K562 (cell line): ENCODE data around the gene MLLT6. TPM values are rescaled to one million over a fixed set of nuclear protein-coding genes. Genes with fewer than 3 reads are reported as not detected.

Experiments used
- ATAC-seq: fragments of 200-7000 bp; cut with Tn5 transposase; 3 replicates; pipeline ENCODE4 v1.9.1; 2020; ENCODE audit warnings: moderate library complexity
- BruUV-seq: library from RNA; stranded (reverse); fragments of 400-500 nt; replicated peaks from 2 replicates; lab custom pipeline; 2021; lab: Mats Ljungman, UMichigan
- CTCF ChIA-PET: fragments of 300-600 bp; formaldehyde crosslinking; extraction: SDS; loops from one replicate; lab custom pipeline; 2021; ENCODE audit warnings: low intra/inter-chr PET ratio; lab: Yijun Ruan, JAX
- POLR2A ChIA-PET: fragments of 300-600, 350-650 bp; sonication (Branson Sonifier 250); formaldehyde crosslinking; extraction: SDS; loops from one replicate; lab custom pipeline; 2021; ENCODE audit warnings: antibody characterized with exemption, inconsistent platforms; lab: Yijun Ruan, JAX
- DNase-seq, 4 experiments: peaks; one replicate each; pipeline versions ENCODE4 v3.0.0 to v3.0.0-alpha.2; 2011 to 2018; ENCODE audit warnings: low spot score in 3 of 4, mixed read lengths in 3 of 4; ENCODE audit errors: extremely low read depth in 1 of 4
- FAIRE-seq: peaks from 2 replicates; lab custom pipeline; 2011; peaks lifted over from hg19 to GRCh38; lab: Jason Lieb, UNC
- H2AFZ ChIP-seq: 2 replicates; pipeline ENCODE4 v1.6.0; 2011; ENCODE audit warnings: low read depth, low read length, control low read depth, inconsistent platforms
- H3K27ac ChIP-seq: fragments of 200-600 bp; 3 replicates; pipeline ENCODE4 v1.8.0; 2011; ENCODE audit warnings: low read depth, mild to moderate bottlenecking, control low read depth, inconsistent platforms, low read length, moderate library complexity, mixed read lengths; ENCODE audit errors: extremely low read depth
- H3K27me3 ChIP-seq, 2 experiments: fragments of 300-600 bp in 1 of 2; 2 replicates in 1 of 2; 3 replicates in 1 of 2; pipeline versions ENCODE4 v1.6.0 to v1.8.0; 2011; ENCODE audit warnings: inconsistent platforms in 2 of 2, low read length in 2 of 2, mild to moderate bottlenecking in 1 of 2, mixed read lengths in 1 of 2, moderate library complexity in 1 of 2; ENCODE audit not compliant: control insufficient read depth in 2 of 2, insufficient read depth in 2 of 2
- H3K36me3 ChIP-seq: fragments of 300-600 bp; 3 replicates; pipeline ENCODE4 v1.8.0; 2011; ENCODE audit warnings: mild to moderate bottlenecking, low read length, inconsistent platforms; ENCODE audit not compliant: control insufficient read depth, insufficient read depth
- H3K4me1 ChIP-seq, 2 experiments: fragments of 200-600 bp in 1 of 2; replicated peaks in 1 of 2; 2 replicates in 1 of 2; 3 replicates in 1 of 2; pipeline versions ENCODE4 v1.5.1 to v1.8.0; 2011; ENCODE audit warnings: inconsistent platforms in 2 of 2, low read length in 2 of 2, mild to moderate bottlenecking in 1 of 2, mixed read lengths in 1 of 2, moderate library complexity in 1 of 2; ENCODE audit not compliant: control insufficient read depth in 2 of 2, insufficient read depth in 2 of 2
- H3K4me2 ChIP-seq: 2 replicates; pipeline ENCODE4 v1.6.1; 2011; ENCODE audit warnings: low read length, control low read depth, inconsistent platforms, mixed read lengths; ENCODE audit not compliant: insufficient read depth
- H3K4me3 ChIP-seq: fragments of 200-600 bp; sonication (generic), shearing (Covaris generic); 2 replicates; pipeline ENCODE4 v1.5.1; 2016; ENCODE audit warnings: control low read depth, inconsistent platforms
- H3K79me2 ChIP-seq: fragments of 200-600 bp; 3 replicates; pipeline ENCODE4 v1.8.0; 2011; ENCODE audit warnings: low read length, inconsistent platforms; ENCODE audit not compliant: control insufficient read depth, insufficient read depth
- H3K9ac ChIP-seq, 2 experiments: 2 replicates each; pipeline versions ENCODE4 v1.6.0 to v1.6.1; 2011; ENCODE audit warnings: low read depth in 2 of 2, low read length in 2 of 2, control low read depth in 1 of 2, inconsistent platforms in 1 of 2, mild to moderate bottlenecking in 1 of 2, mixed read lengths in 1 of 2; ENCODE audit not compliant: insufficient read depth in 1 of 2
- H3K9me1 ChIP-seq: one replicate; pipeline ENCODE4 v1.6.0; 2011; ENCODE audit warnings: inconsistent platforms, mild to moderate bottlenecking, low read length, moderate library complexity; ENCODE audit not compliant: control insufficient read depth, insufficient read depth
- H3K9me3 ChIP-seq: replicated peaks from 2 replicates; pipeline ENCODE4 v1.5.1; 2011; ENCODE audit warnings: low read depth, low read length, inconsistent platforms; ENCODE audit not compliant: control insufficient read depth, insufficient read depth
- H4K20me1 ChIP-seq: replicated peaks from 2 replicates; pipeline ENCODE4 v1.6.1; 2011; ENCODE audit warnings: low read length, inconsistent platforms, mixed read lengths; ENCODE audit not compliant: control insufficient read depth, insufficient read depth
- BCOR ChIP-seq: fragments of 450-650 bp; IDR thresholded peaks from 2 replicates; pipeline ENCODE4 v1.6.1; 2016
- CUX1 ChIP-seq: fragments of 200-800 bp; sonication (Bioruptor generic); IDR thresholded peaks from 2 replicates; pipeline ENCODE4 v1.6.1; 2016; ENCODE audit warnings: missing genetic modification characterization, missing compliant biosample characterization
- GATAD2A ChIP-seq: fragments of 450-650 bp; IDR thresholded peaks from 2 replicates; pipeline ENCODE4 v1.6.1; 2017
- HDGF ChIP-seq: fragments of 450-650 bp; IDR thresholded peaks from 2 replicates; pipeline ENCODE4 v1.6.1; 2016
- MCM2 ChIP-seq: fragments of 450-650 bp; IDR thresholded peaks from 2 replicates; pipeline ENCODE4 v1.6.1; 2017; ENCODE audit warnings: low read depth, mild to moderate bottlenecking
- PHF8 ChIP-seq: fragments of 200-600 bp; sonication (generic); IDR thresholded peaks from 2 replicates; pipeline ENCODE4 v1.6.1; 2012; ENCODE audit warnings: mixed run types, mild to moderate bottlenecking, inconsistent platforms, low read length, moderate library complexity, borderline replicate concordance
- RFX1 ChIP-seq: fragments of 450-650 bp; IDR thresholded peaks from 2 replicates; pipeline ENCODE4 v1.6.1; 2016; ENCODE audit warnings: mild to moderate bottlenecking, moderate library complexity
- TEAD1 ChIP-seq, 2 experiments: fragments of 450-650 bp in 1 of 2; sonication (generic) in 1 of 2; formaldehyde crosslinking; IDR thresholded peaks; 2 replicates each; pipeline versions ENCODE4 v1.4.0 to v1.8.0; 2020 to 2022; ENCODE audit warnings: mild to moderate bottlenecking in 2 of 2, missing genetic modification reagents in 1 of 2
- TFE3 ChIP-seq: fragments of 450-650 bp; formaldehyde crosslinking; IDR thresholded peaks from 2 replicates; pipeline ENCODE4 v1.4.0; 2020; ENCODE audit warnings: mild to moderate bottlenecking, mixed read lengths
- ZNF197 ChIP-seq: fragments of 200-800 bp; sonication (Bioruptor generic); IDR thresholded peaks from 2 replicates; pipeline ENCODE4 v1.6.1; 2016; ENCODE audit warnings: low read depth, missing genetic modification characterization, missing compliant biosample characterization
- ZNF384 ChIP-seq: IDR thresholded peaks from 2 replicates; pipeline ENCODE4 v1.6.1; 2012; ENCODE audit warnings: low read depth, low read length, improper control_type of control experiment
- ZNF583 ChIP-seq: fragments of 250-450 bp; sonication (Bioruptor Pico); IDR thresholded peaks from 2 replicates; pipeline ENCODE4 v1.4.0; 2020
- ZNF77 ChIP-seq: fragments of 250-450 bp; sonication (Bioruptor Pico); IDR thresholded peaks from 2 replicates; pipeline ENCODE4 v1.5.0; 2020
- WGBS: fragments of 100-300 bp; shearing (Covaris generic); methylation state at CpG from one replicate; pipeline ENCODE4 v1.1.6; 2016; ENCODE audit warnings: low coverage, mixed read lengths; ENCODE audit not compliant: insufficient coverage; ENCODE audit errors: missing lambda C conversion rate; 5-methylcytosine and 5-hydroxymethylcytosine counted together
- in situ Hi-C: fragments of 300-500 bp; cut with MboI; formaldehyde crosslinking; loops from 4 replicates; pipeline ENCODE4 v1.15.0; 2018; ENCODE audit warnings: inconsistent platforms, mixed read lengths
- intact Hi-C: fragments of 100-400 bp; cut with micrococcal nuclease; formaldehyde crosslinking; loops from 2 replicates; pipeline ENCODE4 v1.14.2; 2022
- polyA plus RNA-seq, 8 experiments: library from polyadenylated mRNA; depleted of rRNA in 4 of 8; stranded (reverse) in 5 of 8; unstranded in 3 of 8; fragments of >200 nt; fragmentation: Nextera tagmentation in 2 of 8; fragmentation: Illumina TruSeq in 1 of 8; extraction: Ambion mirVana in 2 of 8; extraction: Trizol in 1 of 8; gene quantifications; 2 replicates each; pipeline versions ENCODE4 v1.2.1 to v1.2.3, GENCODE V29; 2011 to 2014; ENCODE audit warnings: inconsistent platforms in 1 of 8, missing spikeins in 1 of 8
- total RNA-seq, 7 experiments: library from RNA; depleted of rRNA in 6 of 7; stranded (reverse); fragments of >200 nt in 6 of 7; fragmentation: Illumina TruSeq in 2 of 7; extraction: Trizol in 2 of 7; gene quantifications; 2 replicates each; pipeline versions ENCODE4 v1.2.1 to v1.2.3, GENCODE V29; 2011 to 2021; ENCODE audit warnings: low replicate concordance in 1 of 7
- TF ChIP-seq, protein P1 (sequence below): fragments of 450-650 bp; IDR thresholded peaks from 2 replicates; pipeline ENCODE4 v1.6.1; 2017; ENCODE audit warnings: mild to moderate bottlenecking, moderate library complexity
- TF ChIP-seq, protein P2 (sequence below): fragments of 250-450 bp; sonication (Bioruptor Pico); IDR thresholded peaks from 2 replicates; pipeline ENCODE4 v1.8.0; 2022; ENCODE audit warnings: inconsistent platforms

The MLLT6 gene
- total and polyA plus RNA-seq, 9 of the 15 experiments (the other 6 are each of a cell fraction or from before 2014, with no cell fraction given): 3.1 to 71.7 (median 30.0) TPM

DNA sequence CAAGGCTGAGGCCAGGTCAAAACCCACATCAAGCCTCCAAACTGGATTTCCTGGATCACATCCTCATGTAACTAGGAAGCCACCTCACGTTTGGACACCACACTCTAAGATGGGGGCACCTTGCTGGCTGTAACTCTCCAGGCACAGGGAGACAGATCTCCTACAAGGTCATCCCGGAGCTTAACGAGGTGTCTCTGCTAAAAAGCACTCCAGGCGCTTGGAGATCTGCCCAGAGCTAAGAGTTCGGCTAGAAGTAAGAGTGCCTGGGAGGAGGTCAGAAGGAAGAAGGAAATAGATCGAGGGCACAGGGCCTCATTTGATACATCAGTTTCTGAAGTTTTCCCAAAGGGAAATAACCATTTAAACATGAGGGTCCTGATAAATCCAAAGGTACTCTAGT, 63.3 kb downstream of the MLLT6 start:
- Histone ChIP-seq H3K9ac (no peak overlapping the region), H3K4me3 (no peak overlapping the region), H4K20me1 (no peaks in the 10 kb centered on the region; the same call in 1 of the 2 replicates), H3K27me3 (no peaks in the 10 kb centered on the region), H3K9me1 (no peaks in the 10 kb centered on the region), H3K36me3 (peaks cover 93% of the 10 kb centered on the region), H3K79me2 (no peaks in the 10 kb centered on the region), H3K4me1 (no peaks in the 10 kb centered on the region), H2AFZ (no peak overlapping the region), H3K27ac (no peak overlapping the region), H3K4me2 (no peak overlapping the region), H3K9me3 (no peaks in the 10 kb centered on the region)
- FAIRE-seq: no peak
- DNase-seq: no peak
- intact Hi-C loops: no loop called here
- ChIA-PET POLR2A (interaction anchor here (0.6 to 1.5 kb wide), 2 partner anchors 11 to 16 kb away, joined by 3 read pairs; no protein-coding TSS in a partner anchor), CTCF (no interaction called here)
- no TSS peak for BruUV-seq
- in situ Hi-C loops: no loop called here
- WGBS: 74% methylated on average over 6 of the region's 6 CpGs
- ATAC-seq: no peak
- TF ChIP-seq RFX1 (no peak), HDGF (no peak), TEAD1 (CRISPR knock-in tag; IDR thresholded peaks at IDR 0.05) (no peak), MCM2 (no peak), CUX1 (CRISPR knock-in tag) (no peak), ZNF583 (CRISPR knock-in tag) (no peak), ZNF77 (CRISPR knock-in tag) (no peak), BCOR (no peak), ZNF197 (CRISPR knock-in tag) (no peak), PHF8 (no peak), GATAD2A (no peak), TFE3 (no peak), ZNF384 (no peak)
- TF ChIP-seq, protein P1, sequence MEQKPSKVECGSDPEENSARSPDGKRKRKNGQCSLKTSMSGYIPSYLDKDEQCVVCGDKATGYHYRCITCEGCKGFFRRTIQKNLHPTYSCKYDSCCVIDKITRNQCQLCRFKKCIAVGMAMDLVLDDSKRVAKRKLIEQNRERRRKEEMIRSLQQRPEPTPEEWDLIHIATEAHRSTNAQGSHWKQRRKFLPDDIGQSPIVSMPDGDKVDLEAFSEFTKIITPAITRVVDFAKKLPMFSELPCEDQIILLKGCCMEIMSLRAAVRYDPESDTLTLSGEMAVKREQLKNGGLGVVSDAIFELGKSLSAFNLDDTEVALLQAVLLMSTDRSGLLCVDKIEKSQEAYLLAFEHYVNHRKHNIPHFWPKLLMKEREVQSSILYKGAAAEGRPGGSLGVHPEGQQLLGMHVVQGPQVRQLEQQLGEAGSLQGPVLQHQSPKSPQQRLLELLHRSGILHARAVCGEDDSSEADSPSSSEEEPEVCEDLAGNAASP: no peak
- TF ChIP-seq, protein P2, sequence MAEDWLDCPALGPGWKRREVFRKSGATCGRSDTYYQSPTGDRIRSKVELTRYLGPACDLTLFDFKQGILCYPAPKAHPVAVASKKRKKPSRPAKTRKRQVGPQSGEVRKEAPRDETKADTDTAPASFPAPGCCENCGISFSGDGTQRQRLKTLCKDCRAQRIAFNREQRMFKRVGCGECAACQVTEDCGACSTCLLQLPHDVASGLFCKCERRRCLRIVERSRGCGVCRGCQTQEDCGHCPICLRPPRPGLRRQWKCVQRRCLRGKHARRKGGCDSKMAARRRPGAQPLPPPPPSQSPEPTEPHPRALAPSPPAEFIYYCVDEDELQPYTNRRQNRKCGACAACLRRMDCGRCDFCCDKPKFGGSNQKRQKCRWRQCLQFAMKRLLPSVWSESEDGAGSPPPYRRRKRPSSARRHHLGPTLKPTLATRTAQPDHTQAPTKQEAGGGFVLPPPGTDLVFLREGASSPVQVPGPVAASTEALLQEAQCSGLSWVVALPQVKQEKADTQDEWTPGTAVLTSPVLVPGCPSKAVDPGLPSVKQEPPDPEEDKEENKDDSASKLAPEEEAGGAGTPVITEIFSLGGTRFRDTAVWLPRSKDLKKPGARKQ (CRISPR knock-in tag): no peak
